HG03159 (cell line): ENCODE results near the gene CARMIL1.

Source experiments
- ATAC-seq: cut with Tn5 transposase; IDR thresholded peaks from one replicate; pipeline ENCODE4 v1.9.1; 2021; ENCODE audit warnings: mild to moderate bottlenecking, moderate library complexity; ENCODE audit not compliant: unreplicated experiment

Gene CARMIL1

GRCh38 chr6:25639653-25640052 lies 360.5 kb downstream of the CARMIL1 start:
- ATAC-seq: no peak

- no peak for ATAC-seq
These were observed 361.3 kb downstream of the CARMIL1 start for GRCh38 chr6:25640446-25640845.

GRCh38 chr6:25640891-25641290 lies 361.7 kb downstream of the CARMIL1 start:
- ATAC-seq: no peak

- ATAC-seq: no peak
These were observed 362.2 kb downstream of the CARMIL1 start for GRCh38 chr6:25641377-25641776.

GRCh38 chr6:25641940-25642666 lies 362.9 kb downstream of the CARMIL1 start:
- no peak for ATAC-seq

GRCh38 chr6:25642667-25643328 lies 363.6 kb downstream of the CARMIL1 start:
- no peak for ATAC-seq

- no peak for ATAC-seq
These were observed 366.7 kb downstream of the CARMIL1 start for GRCh38 chr6:25645916-25646315.

- no peak for ATAC-seq
These were observed 370.4 kb downstream of the CARMIL1 start for GRCh38 chr6:25649611-25650010.

- no peak for ATAC-seq
These were observed 372.9 kb downstream of the CARMIL1 start, which contains the start of gene SCGN for GRCh38 chr6:25652007-25652515. SCGN (plus strand) TSS chr6:25652215; CDS start chr6:25652404, 189 bp downstream.

- no peak for ATAC-seq
These were observed 376.5 kb downstream of the CARMIL1 start for GRCh38 chr6:25655723-25656122.

- ATAC-seq: no peak
These were observed 380.6 kb downstream of the CARMIL1 start for GRCh38 chr6:25659633-25660368.

GRCh38 chr6:25660512-25660911 lies 381.3 kb downstream of the CARMIL1 start:
- ATAC-seq: no peak

GRCh38 chr6:25661129-25661779 lies 382.1 kb downstream of the CARMIL1 start:
- ATAC-seq: no peak

GRCh38 chr6:25665455-25665854 lies 386.3 kb downstream of the CARMIL1 start:
- no peak for ATAC-seq

GRCh38 chr6:25669413-25669812 lies 390.2 kb downstream of the CARMIL1 start:
- ATAC-seq: no peak
